ENCODE measurements around the gene NXPE4.
"Not testable (repeated sequence)": the region's sequence is repeated elsewhere in the genome, so short reads cannot be mapped to it uniquely, and the experiment has no call there.

GRCh38 chr11:114639440-114639839, 43.9 kb upstream of the NXPE4 start:
- not testable (repeated sequence) for TF ChIP-seq EZH2phosphoT487 (IDR thresholded peaks at IDR 0.05; ENCODE audit: borderline replicate concordance, low read length); CTCF (IDR thresholded peaks at IDR 0.05; ENCODE audit: low read depth, low read length, poor library complexity, severe bottlenecking)
